Keratinocyte (primary cell): ENCODE measurements around the gene MICOS13.

Source experiments
- EZH2 ChIP-seq: IDR thresholded peaks from one replicate; pipeline ENCODE4 v1.6.1; 2012; ENCODE audit warnings: inconsistent platforms, mild to moderate bottlenecking, low read length, moderate library complexity
- TF ChIP-seq, protein P1 (sequence below), 3 experiments: IDR thresholded peaks in 1 of 3; conservative IDR thresholded peaks in 1 of 3; optimal IDR thresholded peaks in 1 of 3; 2 replicates in 2 of 3; 3 replicates in 1 of 3; pipeline versions ENCODE3 to v1.5.1; 2011; ENCODE audit warnings: low read length in 3 of 3, mild to moderate bottlenecking in 3 of 3, moderate library complexity in 2 of 3, control low read depth in 1 of 3, inconsistent platforms in 1 of 3; ENCODE audit not compliant: insufficient read depth in 2 of 3; ENCODE audit errors: extremely low read depth in 1 of 3

- TF ChIP-seq, protein P1, sequence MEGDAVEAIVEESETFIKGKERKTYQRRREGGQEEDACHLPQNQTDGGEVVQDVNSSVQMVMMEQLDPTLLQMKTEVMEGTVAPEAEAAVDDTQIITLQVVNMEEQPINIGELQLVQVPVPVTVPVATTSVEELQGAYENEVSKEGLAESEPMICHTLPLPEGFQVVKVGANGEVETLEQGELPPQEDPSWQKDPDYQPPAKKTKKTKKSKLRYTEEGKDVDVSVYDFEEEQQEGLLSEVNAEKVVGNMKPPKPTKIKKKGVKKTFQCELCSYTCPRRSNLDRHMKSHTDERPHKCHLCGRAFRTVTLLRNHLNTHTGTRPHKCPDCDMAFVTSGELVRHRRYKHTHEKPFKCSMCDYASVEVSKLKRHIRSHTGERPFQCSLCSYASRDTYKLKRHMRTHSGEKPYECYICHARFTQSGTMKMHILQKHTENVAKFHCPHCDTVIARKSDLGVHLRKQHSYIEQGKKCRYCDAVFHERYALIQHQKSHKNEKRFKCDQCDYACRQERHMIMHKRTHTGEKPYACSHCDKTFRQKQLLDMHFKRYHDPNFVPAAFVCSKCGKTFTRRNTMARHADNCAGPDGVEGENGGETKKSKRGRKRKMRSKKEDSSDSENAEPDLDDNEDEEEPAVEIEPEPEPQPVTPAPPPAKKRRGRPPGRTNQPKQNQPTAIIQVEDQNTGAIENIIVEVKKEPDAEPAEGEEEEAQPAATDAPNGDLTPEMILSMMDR (optimal IDR thresholded peaks at IDR 0.05 in 1 of 3, IDR thresholded peaks at IDR 0.05 in 1 of 3, conservative IDR thresholded peaks at IDR 0.05 in 1 of 3; ENCODE audit: extremely low read depth in 1 of 3, insufficient read depth in 2 of 3, low read length in 3 of 3), result no peak
- no peak for TF ChIP-seq EZH2
These were observed 39.1 kb upstream of the MICOS13 start for GRCh38 chr19:5719274-5719960.
